OCI-M2 (cell line): Measurements from ENCODE around the gene NTNG2.

Experiments
- DNase-seq: peaks from one replicate; lab custom pipeline; 2025; ENCODE audit not compliant: unreplicated experiment; lab: John Stamatoyannopoulos, UW

NTNG2 gene

GRCh38 chr9:132234535-132234934 is 72.7 kb downstream of the NTNG2 start:
- no peak for DNase-seq

- DNase-seq, result no peak
Measured at GRCh38 chr9:132235125-132235524, 73.3 kb downstream of the NTNG2 start.

GRCh38 chr9:132235894-132236661 is 74.2 kb downstream of the NTNG2 start:
- DNase-seq, result no peak

- no peak for DNase-seq
Measured at GRCh38 chr9:132236662-132237311, 74.9 kb downstream of the NTNG2 start.

- DNase-seq, result no peak
Measured at GRCh38 chr9:132237481-132237880, 75.6 kb downstream of the NTNG2 start.

- DNase-seq, result no peak
Measured at GRCh38 chr9:132238026-132238972, 76.4 kb downstream of the NTNG2 start.

- DNase-seq, result no peak
Measured at GRCh38 chr9:132238992-132239391, 77.1 kb downstream of the NTNG2 start.

GRCh38 chr9:132239518-132239917 is 77.7 kb downstream of the NTNG2 start:
- DNase-seq, result no peak

GRCh38 chr9:132239999-132240840 is 78.4 kb downstream of the NTNG2 start:
- no peak for DNase-seq

GRCh38 chr9:132240841-132241482 is 79.1 kb downstream of the NTNG2 start:
- DNase-seq, result peak; percentile 29

GRCh38 chr9:132241483-132241839 is 79.6 kb downstream of the NTNG2 start:
- no peak for DNase-seq

- no peak for DNase-seq
Measured at GRCh38 chr9:132241840-132242620, 80.2 kb downstream of the NTNG2 start.

- DNase-seq, result no peak
Measured at GRCh38 chr9:132242621-132243155, 80.8 kb downstream of the NTNG2 start.

- DNase-seq, result no peak
Measured at GRCh38 chr9:132243156-132244074, 81.6 kb downstream of the NTNG2 start.

- no peak for DNase-seq
Measured at GRCh38 chr9:132244582-132245455, 83.0 kb downstream of the NTNG2 start.

GRCh38 chr9:132245465-132245864 is 83.6 kb downstream of the NTNG2 start:
- DNase-seq, result no peak

- no peak for DNase-seq
Measured at GRCh38 chr9:132247942-132248341, 86.1 kb downstream of the NTNG2 start.
